Naive thymus-derived CD4-positive, alpha-beta T cell (primary cell): ENCODE results near the gene STPG2. TPM values are rescaled to one million over a fixed set of nuclear protein-coding genes. Genes with fewer than 3 reads are reported as not detected.

ENCODE experiments used
- ATAC-seq: fragments of 150-1000 bp; cut with Tn5 transposase; 2 replicates; pipeline ENCODE4 v1.10.0; 2021; ENCODE audit warnings: mild to moderate bottlenecking, moderate library complexity
- CTCF ChIA-PET: fragments of 350-600 bp; sonication (Branson Sonifier 250); formaldehyde crosslinking; loops from one replicate; lab custom pipeline; 2021; ENCODE audit warnings: antibody characterized with exemption; lab: Charles Lee
- POLR2A ChIA-PET: fragments of 350-600 bp; sonication (Branson Sonifier 250); formaldehyde crosslinking; loops from one replicate; lab custom pipeline; 2021; ENCODE audit warnings: antibody characterized with exemption, inconsistent platforms; lab: Charles Lee
- DNase-seq, 9 donors: peaks; one replicate each; pipeline versions ENCODE4 v3.0.0 to v3.0.0-alpha.2; 2020 to 2022; ENCODE audit warnings: mixed read lengths in 1 of 9
- H3K27ac ChIP-seq: one replicate; pipeline ENCODE4 v1.7.0; 2013; ENCODE audit warnings: mild to moderate bottlenecking, low read depth, low read length, moderate library complexity
- H3K27me3 ChIP-seq, 2 donors: one replicate each; pipeline ENCODE4 v1.7.0; 2013; ENCODE audit warnings: low read length in 2 of 2, mild to moderate bottlenecking in 2 of 2, moderate library complexity in 2 of 2; ENCODE audit not compliant: control insufficient read depth in 2 of 2, insufficient read depth in 2 of 2
- H3K36me3 ChIP-seq, 3 experiments: 1 replicate in 2 of 3; 2 replicates in 1 of 3; pipeline ENCODE4 v1.7.0; 2013; ENCODE audit warnings: low read length in 3 of 3, mild to moderate bottlenecking in 3 of 3, moderate library complexity in 1 of 3; ENCODE audit not compliant: insufficient read depth in 3 of 3, control insufficient read depth in 2 of 3
- H3K4me1 ChIP-seq, 2 donors: one replicate each; pipeline ENCODE4 v1.7.0; 2013; ENCODE audit warnings: low read length in 2 of 2, mild to moderate bottlenecking in 2 of 2, moderate library complexity in 1 of 2; ENCODE audit not compliant: control insufficient read depth in 2 of 2, insufficient read depth in 2 of 2
- H3K4me3 ChIP-seq: 2 replicates; pipeline ENCODE4 v1.7.0; 2013; ENCODE audit warnings: mild to moderate bottlenecking, low read length
- H3K9me3 ChIP-seq, 3 experiments: 1 replicate in 2 of 3; 2 replicates in 1 of 3; pipeline ENCODE4 v1.7.0; 2013; ENCODE audit warnings: low read length in 3 of 3; ENCODE audit not compliant: control insufficient read depth in 2 of 3
- H3K27ac Mint-ChIP-seq, 9 donors: one replicate each; pipeline ENCODE4 v1.8.0; 2020 to 2022; ENCODE audit warnings: mixed read lengths in 9 of 9, mild to moderate bottlenecking in 8 of 9, moderate library complexity in 5 of 9, inconsistent platforms in 2 of 9
- H3K27me3 Mint-ChIP-seq, 5 donors: one replicate each; pipeline ENCODE4 v1.8.0; 2021 to 2022; ENCODE audit warnings: mixed read lengths in 5 of 5, mild to moderate bottlenecking in 1 of 5
- H3K36me3 Mint-ChIP-seq, 5 donors: one replicate each; pipeline ENCODE4 v1.8.0; 2020 to 2022; ENCODE audit warnings: mixed read lengths in 5 of 5, mild to moderate bottlenecking in 3 of 5, inconsistent platforms in 1 of 5
- H3K4me1 Mint-ChIP-seq, 7 donors: one replicate each; pipeline ENCODE4 v1.8.0; 2020 to 2022; ENCODE audit warnings: mixed read lengths in 7 of 7, mild to moderate bottlenecking in 3 of 7, inconsistent platforms in 1 of 7
- H3K4me3 Mint-ChIP-seq, 10 donors: one replicate each; pipeline ENCODE4 v1.8.0; 2020 to 2022; ENCODE audit warnings: mild to moderate bottlenecking in 10 of 10, mixed read lengths in 10 of 10, moderate library complexity in 6 of 10, inconsistent platforms in 2 of 10
- H3K9me3 Mint-ChIP-seq, 11 donors: one replicate each; pipeline ENCODE4 v1.8.0; 2020 to 2022; ENCODE audit warnings: mixed read lengths in 11 of 11, mild to moderate bottlenecking in 4 of 11, inconsistent platforms in 1 of 11, moderate library complexity in 1 of 11
- intact Hi-C, 2 donors: fragments of 100-400 bp; cut with micrococcal nuclease; formaldehyde crosslinking; loops; one replicate each; pipeline ENCODE4 v1.15.1; 2023
- polyA plus RNA-seq, 2 donors: library from polyadenylated mRNA; unstranded; fragments of 300-500 nt; fragmentation: Illumina TruSeq; gene quantifications; one replicate each; pipeline ENCODE4 v1.2.3, GENCODE V29; 2021
- total RNA-seq, 6 experiments: library from RNA in 5 of 6; stranded (reverse) in 5 of 6; gene quantifications; 1 replicate in 5 of 6; 2 replicates in 1 of 6; pipeline ENCODE4 v1.2.3 and lab custom pipeline; 2021 to 2026

STPG2 gene
- total and polyA plus RNA-seq, 7 experiments from 2014 or later, result 0.19 to 0.47 (median 0.30) TPM; not detected in 3

- no peaks in the 10 kb centered on the region for H3K9me3 Mint-ChIP-seq
- Histone ChIP-seq H3K27ac (no peak overlapping the region), H3K4me3 (no peak overlapping the region), H3K9me3 (no peaks in the 10 kb centered on the region), H3K4me1 (no peaks in the 10 kb centered on the region), H3K27me3 (no peaks in the 10 kb centered on the region), H3K36me3 (no peaks in the 10 kb centered on the region)
- ChIA-PET CTCF (no interaction called here), POLR2A (no interaction called here)
- peaks cover 0 to 3% (median 0%) of the 10 kb centered on the region in 5 donors for H3K27me3 Mint-ChIP-seq
- H3K36me3 Mint-ChIP-seq, result no peaks in the 10 kb centered on the region
- DNase-seq (no peak), ATAC-seq (no peak)
- no peaks in the 10 kb centered on the region for H3K4me1 Mint-ChIP-seq
- H3K4me3 Mint-ChIP-seq, result no peak overlapping the region
- H3K27ac Mint-ChIP-seq, result no peak overlapping the region
- intact Hi-C loops, result no loop called here
Observed at GRCh38 chr4:97984545-97985131, 158.6 kb downstream of the STPG2 start.

GRCh38 chr4:97978791-97979488 lies 164.3 kb downstream of the STPG2 start:
- intact Hi-C loops, result no loop called here
- Histone ChIP-seq H3K36me3 (no peaks in the 10 kb centered on the region), H3K27me3 (no peaks in the 10 kb centered on the region), H3K9me3 (no peaks in the 10 kb centered on the region), H3K4me1 (no peaks in the 10 kb centered on the region), H3K27ac (no peak overlapping the region), H3K4me3 (no peak overlapping the region)
- no peaks in the 10 kb centered on the region for H3K4me1 Mint-ChIP-seq
- no peak overlapping the region for H3K4me3 Mint-ChIP-seq
- H3K27ac Mint-ChIP-seq, result no peak overlapping the region
- no peaks in the 10 kb centered on the region for H3K36me3 Mint-ChIP-seq
- no peaks in the 10 kb centered on the region for H3K27me3 Mint-ChIP-seq
- DNase-seq (no peak), ATAC-seq (no peak)
- ChIA-PET CTCF (no interaction called here), POLR2A (no interaction called here)
- H3K9me3 Mint-ChIP-seq, result peaks cover 0 to 10% (median 5%) of the 10 kb centered on the region in 11 donors

- Histone ChIP-seq H3K9me3 (no peaks in the 10 kb centered on the region), H3K4me3 (no peak overlapping the region), H3K4me1 (no peaks in the 10 kb centered on the region), H3K27ac (no peak overlapping the region), H3K36me3 (no peaks in the 10 kb centered on the region), H3K27me3 (no peaks in the 10 kb centered on the region)
- Mint-ChIP-seq H3K27me3 (peaks cover 0 to 7% (median 4%) of the 10 kb centered on the region in 5 donors), H3K9me3 (peaks cover 0 to 28% (median 7%) of the 10 kb centered on the region in 11 donors), H3K4me1 (no peaks in the 10 kb centered on the region), H3K27ac (no peak overlapping the region), H3K4me3 (no peak overlapping the region), H3K36me3 (no peaks in the 10 kb centered on the region)
- intact Hi-C loops, result no loop called here
- DNase-seq, result no peak
- ChIA-PET POLR2A (no interaction called here), CTCF (no interaction called here)
- no peak for ATAC-seq
Observed at GRCh38 chr4:97953171-97953941, 189.9 kb downstream of the STPG2 start.

GRCh38 chr4:97952763-97953162 lies 190.5 kb downstream of the STPG2 start:
- H3K27me3 Mint-ChIP-seq, result peaks cover 0 to 7% (median 4%) of the 10 kb centered on the region in 5 donors
- H3K4me3 Mint-ChIP-seq, result no peak overlapping the region
- H3K36me3 Mint-ChIP-seq, result no peaks in the 10 kb centered on the region
- Histone ChIP-seq H3K4me3 (no peak overlapping the region), H3K4me1 (no peaks in the 10 kb centered on the region), H3K27ac (no peak overlapping the region), H3K36me3 (no peaks in the 10 kb centered on the region), H3K27me3 (no peaks in the 10 kb centered on the region), H3K9me3 (no peaks in the 10 kb centered on the region)
- H3K27ac Mint-ChIP-seq, result no peak overlapping the region
- intact Hi-C loops, result no loop called here
- ChIA-PET POLR2A (no interaction called here), CTCF (no interaction called here)
- H3K4me1 Mint-ChIP-seq, result no peaks in the 10 kb centered on the region
- DNase-seq (no peak), ATAC-seq (no peak)
- H3K9me3 Mint-ChIP-seq, result peaks cover 0 to 33% (median 8%) of the 10 kb centered on the region in 11 donors

- Histone ChIP-seq H3K4me3 (no peak overlapping the region), H3K27ac (no peak overlapping the region), H3K27me3 (no peaks in the 10 kb centered on the region), H3K4me1 (no peaks in the 10 kb centered on the region), H3K9me3 (no peaks in the 10 kb centered on the region), H3K36me3 (no peaks in the 10 kb centered on the region)
- Mint-ChIP-seq H3K9me3 (peaks cover 0 to 32% (median 8%) of the 10 kb centered on the region in 11 donors), H3K27me3 (peaks cover 0 to 7% (median 4%) of the 10 kb centered on the region in 5 donors), H3K36me3 (no peaks in the 10 kb centered on the region), H3K4me1 (no peaks in the 10 kb centered on the region), H3K27ac (no peak overlapping the region), H3K4me3 (no peak overlapping the region)
- ChIA-PET POLR2A (no interaction called here), CTCF (no interaction called here)
- DNase-seq (no peak), ATAC-seq (no peak)
- intact Hi-C loops, result no loop called here
Observed at GRCh38 chr4:97950836-97951235, 192.4 kb downstream of the STPG2 start.

- H3K9me3 ChIP-seq, result peaks cover 0 to 10% (median 0%) of the 10 kb centered on the region in 3 experiments
- Mint-ChIP-seq H3K4me1 (no peaks in the 10 kb centered on the region), H3K27me3 (no peaks in the 10 kb centered on the region), H3K4me3 (no peak overlapping the region), H3K27ac (no peak overlapping the region), H3K9me3 (peaks cover 0 to 40% (median 17%) of the 10 kb centered on the region in 11 donors), H3K36me3 (peaks cover 0 to 8% (median 0%) of the 10 kb centered on the region in 5 donors)
- no peak for DNase-seq
- no peak for ATAC-seq
- POLR2A ChIA-PET, result no interaction called here
- no peaks in the 10 kb centered on the region for H3K36me3 ChIP-seq
- H3K27me3 ChIP-seq, result no peaks in the 10 kb centered on the region
- CTCF ChIA-PET, result no interaction called here
- H3K4me3 ChIP-seq, result no peak overlapping the region
- intact Hi-C loops, result no loop called here
- H3K4me1 ChIP-seq, result no peaks in the 10 kb centered on the region
- H3K27ac ChIP-seq, result no peak overlapping the region
Observed at GRCh38 chr4:97942951-97943350, 200.3 kb downstream of the STPG2 start.
